NCI-H748 (cell line): ENCODE measurements around the gene PGPEP1.
"Not testable (repeated sequence)": the region's sequence is repeated elsewhere in the genome, so short reads cannot be mapped to it uniquely, and the experiment has no call there.

Source experiments
- DNase-seq: peaks from one replicate; lab custom pipeline; 2025; ENCODE audit not compliant: unreplicated experiment; lab: John Stamatoyannopoulos, UW

Gene PGPEP1

DNA sequence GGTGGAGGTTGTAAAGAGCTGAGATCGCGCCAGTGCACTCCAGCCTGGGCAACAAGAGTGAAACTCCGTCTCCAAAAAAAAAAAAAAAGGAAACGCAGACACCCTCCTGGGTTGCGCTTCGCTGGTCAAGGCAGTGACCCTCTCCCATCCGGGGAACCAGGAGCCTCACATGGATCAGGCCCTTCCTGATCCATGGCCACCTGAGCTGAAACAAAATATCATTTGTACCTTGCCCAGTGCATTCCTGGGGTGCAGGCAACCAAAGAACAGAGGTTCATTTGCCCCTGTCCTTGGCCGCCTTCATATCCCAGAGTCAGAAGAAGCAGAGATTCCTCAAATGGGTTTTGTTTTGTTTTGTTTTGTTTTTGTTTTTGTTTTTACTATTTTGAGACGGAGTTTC is 9.5 kb upstream of the PGPEP1 start:
- no peak for DNase-seq

DNA sequence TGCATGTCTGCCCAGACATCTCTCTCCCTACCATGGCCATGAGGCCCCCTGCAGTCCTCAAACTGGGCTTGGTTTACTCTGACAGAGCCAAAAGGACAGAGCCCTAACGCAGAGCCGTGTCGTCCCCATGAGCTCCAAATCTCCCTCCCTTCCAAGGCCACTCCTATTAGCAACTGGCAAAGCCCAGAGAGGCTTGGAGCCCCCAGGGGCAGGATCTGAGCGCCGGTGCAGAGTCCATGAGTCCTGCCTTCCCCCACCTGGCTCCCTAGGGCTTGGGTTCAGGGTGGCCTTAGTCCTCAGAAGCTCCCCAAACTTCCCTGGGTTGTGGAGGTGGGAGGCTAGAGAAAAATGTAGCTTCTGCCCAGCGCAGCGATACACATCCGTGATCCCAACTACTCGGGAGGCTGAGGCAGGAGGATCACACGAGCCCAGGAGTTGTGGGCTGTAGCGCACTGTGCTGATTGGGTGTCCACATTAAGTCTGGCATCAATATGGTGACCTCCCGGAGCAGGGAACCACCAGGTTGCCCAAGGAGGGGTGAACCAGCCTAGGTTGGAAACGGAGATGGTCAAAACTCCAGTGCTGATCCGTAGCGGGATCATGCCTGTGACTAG is 7.4 kb upstream of the PGPEP1 start:
- no peak for DNase-seq

DNA sequence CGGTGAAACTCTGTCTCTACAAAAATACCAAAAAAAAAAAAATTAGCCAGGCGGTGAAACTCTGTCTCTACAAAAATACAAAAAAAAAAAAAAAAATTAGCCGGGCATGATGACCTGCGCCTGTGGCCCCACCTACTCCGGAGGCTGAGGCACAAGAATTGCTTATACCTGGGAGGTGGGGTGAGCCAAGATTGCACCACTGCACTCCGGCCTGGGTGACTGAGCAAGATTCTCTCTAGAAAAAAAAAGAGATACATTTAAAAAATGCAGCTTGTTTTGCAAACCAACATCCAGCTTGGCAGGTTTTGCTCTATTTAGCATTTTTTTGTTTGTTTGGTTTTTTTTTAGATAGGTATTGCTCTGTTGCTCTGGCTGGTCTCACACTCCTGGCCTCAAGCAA is 6.7 kb upstream of the PGPEP1 start:
- DNase-seq = no peak

DNA sequence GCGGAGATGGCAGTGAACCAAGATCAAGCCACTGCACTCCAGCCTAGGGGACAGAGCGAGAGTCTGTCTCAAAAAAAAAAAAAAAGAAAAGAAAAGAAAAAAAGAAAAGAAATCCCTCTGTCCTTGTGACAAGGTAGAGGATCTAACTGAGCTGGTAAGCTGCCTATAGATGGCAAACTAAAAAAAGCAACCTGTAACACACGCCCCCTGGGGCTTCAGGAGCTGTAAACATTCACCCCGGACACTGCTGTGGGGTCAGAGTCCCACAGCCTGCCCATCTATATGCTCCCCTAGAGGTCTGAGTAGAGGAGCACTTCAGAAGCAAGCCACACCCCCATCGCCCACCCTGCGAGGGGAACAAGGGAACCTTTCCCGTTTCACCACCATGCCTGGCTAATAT is 4.3 kb upstream of the PGPEP1 start:
- no peak for DNase-seq

DNA sequence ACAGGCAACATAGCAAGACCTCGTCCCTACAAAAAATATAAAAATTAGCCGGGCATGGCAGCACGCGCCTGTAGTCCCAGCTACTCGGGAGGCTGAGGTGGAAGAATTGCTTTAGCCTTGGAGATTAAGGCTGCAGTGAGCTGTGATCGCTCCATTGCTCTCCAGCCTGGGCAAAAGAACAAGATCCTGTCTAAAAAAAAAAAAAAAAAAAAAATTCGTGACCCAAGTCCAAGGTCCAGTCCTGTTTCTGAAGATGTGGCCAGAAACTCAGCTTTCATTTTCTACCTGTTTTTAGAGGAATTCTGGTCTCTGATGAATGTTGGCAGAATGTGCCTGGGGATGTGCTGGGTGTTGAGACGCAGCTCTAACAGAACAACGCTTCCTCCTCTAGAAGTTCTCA is 1.9 kb upstream of the PGPEP1 start:
- no peak for DNase-seq

DNA sequence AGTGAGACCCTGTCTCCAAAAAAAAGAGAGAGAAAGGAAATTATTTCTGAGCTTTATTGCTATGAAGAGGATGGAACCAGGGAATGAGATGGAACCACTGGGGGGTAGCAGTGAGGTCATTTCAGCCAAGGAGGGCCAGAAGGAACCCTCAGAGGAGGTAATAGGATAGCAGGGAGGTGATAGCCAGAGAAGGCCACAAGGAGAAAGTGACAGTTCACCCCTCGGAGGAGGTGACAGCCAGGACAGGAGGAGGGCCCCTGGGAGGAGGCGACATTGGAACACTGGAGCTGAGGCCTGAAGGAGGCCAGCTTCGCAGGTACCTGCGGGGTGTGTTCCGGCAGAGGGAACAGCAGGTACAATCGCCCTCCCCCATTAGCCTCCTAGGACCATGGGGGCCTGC is 675 bp upstream of the PGPEP1 start:
- DNase-seq = no peak

DNA sequence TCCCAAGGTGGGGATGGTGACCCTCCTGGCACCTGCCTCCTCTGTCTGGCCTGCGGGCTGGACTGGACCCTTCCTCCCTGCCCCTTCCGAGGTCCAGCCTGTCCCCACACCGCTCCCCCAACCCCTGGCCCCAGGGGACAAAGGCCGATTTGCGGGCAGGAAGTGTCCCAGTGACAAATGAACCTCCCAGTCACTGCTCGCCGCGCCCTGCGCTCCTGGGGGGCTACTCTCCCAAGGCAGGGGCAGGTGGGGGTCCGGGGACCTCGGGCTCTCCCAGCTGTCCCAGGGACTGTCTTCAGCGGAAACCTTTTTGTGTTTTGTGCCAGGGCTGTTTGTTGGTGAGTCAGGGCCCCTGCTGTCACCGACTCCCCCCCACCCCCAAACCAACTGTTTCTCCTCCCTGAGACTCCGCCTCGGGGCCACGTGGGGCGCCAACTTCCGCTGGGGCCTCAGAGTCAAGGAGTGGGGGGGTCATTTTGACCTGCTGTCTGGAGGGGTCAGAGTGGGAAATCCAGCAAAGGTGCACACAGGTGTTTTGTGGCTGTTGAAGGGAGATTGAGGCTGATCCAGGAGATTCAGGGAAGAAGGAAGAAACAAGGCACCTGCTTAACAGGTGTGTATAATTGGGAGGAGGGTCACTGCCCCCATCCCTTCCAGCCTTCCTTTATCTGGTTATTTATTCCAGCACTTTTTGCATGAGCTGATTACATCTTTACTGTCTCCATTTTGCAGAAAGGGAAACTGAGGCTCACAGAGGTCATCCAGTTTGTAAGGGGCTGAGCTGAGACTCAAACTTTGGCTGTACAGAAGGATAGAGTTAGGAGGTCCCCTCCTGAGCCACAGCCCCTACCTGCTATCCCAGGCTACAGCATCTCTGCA is 831 bp downstream of the PGPEP1 start:
- peak; percentile 30 for DNase-seq

DNA sequence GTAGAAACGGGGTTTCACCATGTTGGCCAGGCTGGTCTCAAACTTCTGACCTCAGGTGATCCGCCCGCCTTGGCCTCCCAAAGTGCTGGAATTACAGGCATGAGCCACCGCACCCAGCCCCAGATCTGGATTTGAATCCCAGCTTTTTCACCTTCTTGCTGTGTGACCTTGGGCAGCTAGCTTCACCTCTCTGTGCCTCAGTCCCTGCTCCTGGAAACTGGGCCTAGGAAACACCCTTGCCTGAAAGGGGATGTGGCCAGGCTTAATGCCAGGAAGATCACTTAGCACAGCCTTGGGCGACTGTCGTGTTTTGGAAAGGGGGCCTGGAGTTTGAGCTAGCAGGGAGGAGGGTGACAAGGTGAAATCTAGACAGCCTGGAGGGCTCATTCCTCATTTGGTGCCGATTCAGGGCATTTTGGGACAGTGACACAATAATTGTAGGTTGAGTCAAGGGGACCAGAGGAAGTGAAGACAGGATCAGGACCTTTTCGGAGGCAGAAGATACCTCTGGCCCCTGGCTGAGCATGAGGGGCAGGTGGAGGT is 1.8 kb downstream of the PGPEP1 start:
- no peak for DNase-seq

DNA sequence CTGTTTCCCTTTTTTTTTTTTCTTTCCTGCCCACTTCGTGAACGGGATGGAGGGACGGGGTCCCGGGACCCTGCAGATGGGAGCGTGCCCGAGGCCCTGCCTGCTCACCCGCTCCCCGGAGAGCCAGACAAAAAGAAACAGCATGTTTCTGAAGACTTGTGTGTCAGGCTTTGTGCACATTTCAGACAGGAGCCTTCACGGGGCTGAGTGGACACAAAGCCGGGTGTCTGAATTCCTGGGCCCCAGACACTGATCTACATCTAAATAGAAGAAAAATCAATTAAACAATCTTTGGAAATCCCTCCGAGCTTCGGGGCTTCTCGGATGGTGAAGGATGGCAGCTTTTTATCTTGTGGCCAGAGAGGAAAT is 4.2 kb downstream of the PGPEP1 start:
- DNase-seq = no peak

DNA sequence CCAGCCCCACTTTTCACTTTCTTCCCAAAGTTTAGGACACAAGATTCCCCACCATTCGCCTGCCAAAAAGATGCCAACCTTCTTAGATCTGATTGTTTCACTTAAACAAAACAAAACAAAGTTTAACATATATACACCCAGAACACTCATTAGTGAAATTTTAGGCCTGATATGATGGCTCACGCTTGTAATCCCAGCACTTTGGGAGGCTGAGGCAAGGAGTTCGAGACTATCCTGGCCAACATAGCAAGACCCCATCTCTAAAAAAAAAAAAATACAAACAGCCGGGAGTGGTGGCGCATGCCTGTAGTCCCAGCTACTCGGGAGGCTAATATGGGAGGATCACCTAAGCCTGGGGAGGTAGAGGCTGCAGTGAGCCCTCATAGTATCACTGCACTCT is 4.9 kb downstream of the PGPEP1 start:
- DNase-seq = no peak

DNA sequence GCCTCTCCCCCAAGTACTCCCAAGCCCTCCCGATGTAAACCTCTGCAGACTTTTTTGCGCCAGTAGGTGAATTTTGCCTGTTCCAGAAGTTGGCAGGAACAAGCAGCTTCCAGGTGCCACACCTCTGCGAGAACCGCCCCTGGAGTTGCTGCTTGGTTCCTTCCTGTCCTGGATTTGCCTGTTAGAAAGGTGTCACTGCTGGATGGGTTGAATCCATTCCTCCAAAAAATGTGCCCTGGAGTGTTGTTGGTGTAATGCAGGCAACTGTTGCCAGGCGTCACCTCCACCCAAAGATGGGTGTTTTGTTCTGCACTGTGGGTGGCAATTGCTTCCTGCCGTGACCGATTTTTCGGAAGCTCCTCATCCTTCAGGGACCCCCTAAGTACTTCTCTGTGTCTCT is 5.7 kb downstream of the PGPEP1 start:
- DNase-seq = peak; percentile 30

DNA sequence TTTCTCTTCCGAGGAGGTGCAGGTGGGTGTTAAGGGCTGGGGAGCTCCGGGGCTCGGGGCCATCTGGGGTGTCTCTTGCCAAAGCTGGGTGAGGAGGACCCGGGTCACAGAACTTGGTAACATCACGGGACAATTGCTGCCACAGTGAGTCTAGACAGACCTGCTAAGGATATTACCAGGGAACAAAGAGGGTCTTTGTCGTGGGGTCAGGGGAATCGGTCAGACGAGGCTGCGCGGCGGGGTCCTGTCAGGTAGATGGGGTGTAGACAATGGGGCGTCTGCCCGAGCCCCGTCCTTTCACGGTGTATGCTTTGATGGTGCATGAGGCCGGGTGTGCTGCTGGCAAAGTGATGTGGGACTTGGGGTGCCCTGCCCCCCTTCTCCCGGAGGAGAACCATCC is 7.8 kb downstream of the PGPEP1 start:
- no peak for DNase-seq

DNA sequence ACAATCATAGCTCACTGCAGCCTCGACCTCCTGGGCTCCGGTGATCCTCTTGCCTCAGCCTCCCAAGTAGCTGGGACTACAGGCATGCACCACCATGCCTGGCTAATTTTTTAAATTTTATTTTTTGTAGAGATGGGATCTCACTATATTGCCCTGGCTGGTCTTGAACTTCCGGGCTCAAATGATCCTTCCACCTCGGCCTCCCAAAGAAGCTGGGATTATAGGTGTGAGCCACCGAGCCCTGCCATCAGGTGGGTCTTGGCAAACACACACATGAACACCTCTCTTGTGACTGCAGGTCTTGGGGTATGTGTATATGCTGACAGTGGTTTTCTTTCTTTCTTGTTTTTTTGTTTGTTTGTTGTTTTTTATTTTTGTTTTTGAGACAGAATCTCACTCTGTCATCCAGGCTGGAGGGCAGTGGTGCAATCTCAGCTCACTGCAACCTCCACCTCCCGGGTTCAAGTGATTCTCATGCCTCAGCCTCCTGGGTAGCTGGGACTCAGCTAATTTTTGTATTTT is 8.5 kb downstream of the PGPEP1 start:
- not testable (repeated sequence) for DNase-seq

DNA sequence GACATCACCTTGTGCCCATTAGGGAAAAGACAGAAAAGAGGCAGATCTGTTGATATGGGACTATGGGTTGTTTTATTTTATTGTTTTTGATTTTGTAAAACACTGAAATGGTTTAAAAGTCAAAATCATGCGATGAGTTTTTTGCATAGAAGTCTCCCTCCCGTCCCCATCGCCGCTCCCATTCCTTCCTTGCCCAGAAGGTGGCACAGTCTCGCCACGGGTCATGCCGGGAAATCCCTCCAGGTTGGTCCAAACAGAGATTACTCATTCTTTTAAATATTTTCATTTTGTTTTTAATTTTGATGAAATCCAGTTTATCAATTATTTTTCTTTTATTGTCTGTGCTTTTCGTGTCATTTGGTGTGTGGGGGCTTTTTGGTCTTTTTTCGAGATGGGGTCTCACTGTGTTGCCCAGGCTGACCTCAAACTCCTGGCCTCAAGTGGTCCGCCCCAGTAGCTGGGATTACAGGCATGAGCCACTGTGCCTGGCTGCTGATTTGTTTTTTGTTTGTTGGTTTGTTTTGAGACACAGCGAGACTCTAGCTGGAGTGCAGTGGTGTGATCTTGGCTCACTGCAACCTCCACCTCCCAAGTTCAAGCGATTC is 9.2 kb downstream of the PGPEP1 start:
- DNase-seq = peak; percentile 22

DNA sequence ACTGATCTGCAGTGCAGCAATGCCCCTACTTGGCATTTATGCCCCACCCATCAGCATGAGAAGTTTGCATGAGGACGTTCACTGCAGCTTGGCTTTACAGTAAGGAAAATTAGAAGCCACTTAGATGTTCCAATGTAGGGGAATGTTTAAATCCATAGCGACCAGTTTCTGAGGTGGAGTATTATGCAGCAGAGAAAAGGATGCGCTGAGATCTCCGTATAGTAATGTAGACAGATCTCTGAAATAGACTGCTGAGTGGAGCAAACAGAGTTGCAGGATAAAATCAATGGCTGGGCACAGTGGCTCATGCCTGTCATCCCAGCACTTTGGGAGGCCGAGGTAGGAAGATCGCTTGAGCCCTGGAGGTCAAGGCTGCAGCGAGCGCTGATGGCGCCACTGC is 10.1 kb downstream of the PGPEP1 start:
- DNase-seq = no peak

DNA sequence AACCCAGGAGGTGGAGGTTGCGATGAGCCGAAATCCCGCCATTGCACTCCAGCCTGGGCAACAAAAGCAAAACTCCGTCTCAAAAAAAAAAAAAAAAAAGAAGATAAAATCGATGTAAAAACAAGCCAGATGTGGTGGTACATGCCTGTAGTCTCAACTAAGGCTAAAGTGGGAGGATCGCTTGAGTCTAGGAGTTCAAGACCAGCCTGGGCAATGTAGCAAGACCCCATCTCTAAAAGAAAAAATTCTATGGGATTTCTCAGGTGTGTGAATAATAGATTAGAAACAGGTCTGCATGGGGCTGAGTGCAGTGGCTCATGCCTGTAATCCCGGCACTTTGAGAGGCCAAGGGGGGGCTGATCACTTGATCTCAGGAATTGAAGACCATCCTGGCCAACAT is 11.1 kb downstream of the PGPEP1 start:
- DNase-seq = no peak

DNA sequence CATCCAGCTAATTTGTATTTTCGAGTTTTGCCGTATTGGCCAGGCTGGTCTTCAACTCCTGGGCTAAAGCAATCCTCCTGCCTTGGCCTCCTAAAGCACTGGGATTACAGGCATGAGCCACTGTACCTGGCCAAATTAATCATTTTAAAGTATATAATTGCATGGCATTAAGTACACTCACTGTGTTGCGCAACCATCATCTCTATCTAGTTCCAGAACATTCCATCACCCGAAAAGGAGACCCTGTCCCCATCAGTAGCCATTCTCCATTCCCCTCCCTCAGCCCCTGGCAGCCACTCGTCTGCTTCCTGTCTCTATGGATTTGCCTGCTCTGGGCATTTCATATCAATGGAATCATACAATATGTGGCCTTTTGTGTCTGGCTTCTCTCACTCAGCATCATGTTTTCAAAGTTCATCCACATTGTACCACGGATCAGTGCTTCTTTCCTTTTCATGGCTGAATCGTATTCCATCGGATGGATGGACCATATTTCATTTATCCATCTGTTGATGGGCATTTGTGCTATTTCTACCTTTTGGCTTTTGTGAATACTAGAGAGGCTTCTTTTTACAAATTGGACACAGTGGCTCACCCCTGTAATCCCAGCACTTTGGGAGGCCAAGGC is 13.1 kb downstream of the PGPEP1 start:
- DNase-seq = no peak

DNA sequence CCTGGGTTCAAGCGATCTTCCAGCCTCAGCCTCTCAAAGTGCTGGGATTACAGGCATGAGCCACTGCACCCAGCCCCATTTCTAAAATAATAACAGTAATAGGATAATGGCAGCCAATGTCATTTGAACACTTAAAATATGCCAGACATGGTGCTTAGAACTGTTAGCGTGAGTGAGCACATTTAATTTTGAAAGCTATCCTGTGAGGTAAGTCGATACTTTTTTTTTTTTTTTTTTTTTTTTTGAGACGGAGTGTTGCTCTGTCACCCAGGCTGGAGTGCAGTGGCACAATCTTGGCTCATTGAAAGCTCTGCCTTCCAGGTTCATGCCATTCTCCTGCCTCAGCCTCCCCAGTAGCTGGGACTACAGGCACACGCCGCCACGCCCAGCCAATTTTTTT is 14.3 kb downstream of the PGPEP1 start:
- DNase-seq = not testable (repeated sequence)

DNA sequence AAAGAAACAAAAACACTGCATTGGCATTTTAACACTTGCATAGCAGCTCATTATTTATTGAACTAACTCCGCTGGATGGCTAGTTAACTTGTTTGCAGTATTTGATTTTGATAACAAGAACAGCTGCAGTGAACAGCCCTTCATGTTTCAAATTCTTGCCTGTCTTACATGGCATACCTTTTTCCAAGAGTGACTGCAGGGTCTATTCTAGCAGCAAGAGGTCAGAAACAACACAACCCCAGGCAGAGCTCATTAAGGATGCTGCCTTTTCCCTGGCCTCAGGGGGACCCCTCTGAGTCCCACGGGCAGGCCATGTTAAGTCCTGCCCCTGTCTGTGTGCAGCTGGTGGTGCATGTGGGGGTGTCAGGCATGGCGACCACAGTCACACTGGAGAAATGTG is 16.6 kb downstream of the PGPEP1 start:
- no peak for DNase-seq

DNA sequence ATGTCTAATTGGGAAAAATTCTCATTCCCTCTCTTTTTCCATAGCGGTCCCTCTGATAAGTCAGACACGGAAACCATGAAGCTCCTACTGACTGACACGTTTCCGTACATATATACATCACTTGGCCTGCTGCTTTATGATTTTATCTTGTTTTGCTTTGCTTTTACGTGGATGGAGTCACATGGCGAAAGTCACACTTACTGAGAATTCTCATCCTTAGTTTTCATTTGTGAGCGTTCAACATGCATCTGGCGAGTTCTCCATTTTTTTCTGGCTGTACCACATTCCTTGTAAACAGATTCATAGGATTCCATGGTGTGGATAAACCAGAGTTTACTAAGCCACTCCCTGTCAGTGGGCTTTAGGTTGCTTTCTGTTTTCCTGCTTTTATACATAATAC is 21.2 kb downstream of the PGPEP1 start:
- DNase-seq = no peak

DNA sequence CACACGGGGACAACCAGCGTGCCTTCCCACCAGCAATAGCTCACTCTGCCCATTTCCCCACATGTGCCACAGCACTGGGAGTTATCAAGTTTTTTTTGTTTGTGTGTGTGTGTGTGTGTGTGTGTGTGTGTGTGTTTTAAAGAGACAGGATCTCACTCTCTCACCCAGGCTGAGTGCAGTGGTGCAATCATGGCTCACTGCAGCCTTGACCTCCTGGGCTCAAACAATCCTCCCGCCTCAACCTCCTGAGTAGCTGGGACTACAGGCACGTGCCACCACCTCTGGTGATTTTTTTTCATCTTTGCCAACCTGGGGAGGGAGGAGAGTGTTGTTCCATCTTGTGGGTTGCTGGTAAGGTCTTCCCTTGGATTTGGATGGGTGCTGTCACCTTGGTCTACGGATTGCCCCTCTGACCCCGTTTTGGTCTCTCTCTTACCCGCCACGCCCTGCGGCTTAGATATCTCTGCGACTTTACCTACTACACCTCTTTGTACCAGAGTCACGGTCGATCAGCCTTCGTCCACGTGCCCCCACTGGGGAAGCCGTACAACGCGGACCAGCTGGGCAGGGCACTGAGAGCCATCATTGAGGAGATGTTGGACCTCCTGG is 22.6 kb downstream of the PGPEP1 start:
- DNase-seq = no peak
